NCI-H2227 (cell line): ENCODE results near the gene CHST2.
"Not testable (repeated sequence)": the region's sequence is repeated elsewhere in the genome, so short reads cannot be mapped to it uniquely, and the experiment has no call there.

ENCODE experiments used
- DNase-seq: peaks from one replicate; lab custom pipeline; 2025; ENCODE audit not compliant: unreplicated experiment; lab: John Stamatoyannopoulos, UW

Gene CHST2, protein sequence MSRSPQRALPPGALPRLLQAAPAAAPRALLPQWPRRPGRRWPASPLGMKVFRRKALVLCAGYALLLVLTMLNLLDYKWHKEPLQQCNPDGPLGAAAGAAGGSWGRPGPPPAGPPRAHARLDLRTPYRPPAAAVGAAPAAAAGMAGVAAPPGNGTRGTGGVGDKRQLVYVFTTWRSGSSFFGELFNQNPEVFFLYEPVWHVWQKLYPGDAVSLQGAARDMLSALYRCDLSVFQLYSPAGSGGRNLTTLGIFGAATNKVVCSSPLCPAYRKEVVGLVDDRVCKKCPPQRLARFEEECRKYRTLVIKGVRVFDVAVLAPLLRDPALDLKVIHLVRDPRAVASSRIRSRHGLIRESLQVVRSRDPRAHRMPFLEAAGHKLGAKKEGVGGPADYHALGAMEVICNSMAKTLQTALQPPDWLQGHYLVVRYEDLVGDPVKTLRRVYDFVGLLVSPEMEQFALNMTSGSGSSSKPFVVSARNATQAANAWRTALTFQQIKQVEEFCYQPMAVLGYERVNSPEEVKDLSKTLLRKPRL

DNA sequence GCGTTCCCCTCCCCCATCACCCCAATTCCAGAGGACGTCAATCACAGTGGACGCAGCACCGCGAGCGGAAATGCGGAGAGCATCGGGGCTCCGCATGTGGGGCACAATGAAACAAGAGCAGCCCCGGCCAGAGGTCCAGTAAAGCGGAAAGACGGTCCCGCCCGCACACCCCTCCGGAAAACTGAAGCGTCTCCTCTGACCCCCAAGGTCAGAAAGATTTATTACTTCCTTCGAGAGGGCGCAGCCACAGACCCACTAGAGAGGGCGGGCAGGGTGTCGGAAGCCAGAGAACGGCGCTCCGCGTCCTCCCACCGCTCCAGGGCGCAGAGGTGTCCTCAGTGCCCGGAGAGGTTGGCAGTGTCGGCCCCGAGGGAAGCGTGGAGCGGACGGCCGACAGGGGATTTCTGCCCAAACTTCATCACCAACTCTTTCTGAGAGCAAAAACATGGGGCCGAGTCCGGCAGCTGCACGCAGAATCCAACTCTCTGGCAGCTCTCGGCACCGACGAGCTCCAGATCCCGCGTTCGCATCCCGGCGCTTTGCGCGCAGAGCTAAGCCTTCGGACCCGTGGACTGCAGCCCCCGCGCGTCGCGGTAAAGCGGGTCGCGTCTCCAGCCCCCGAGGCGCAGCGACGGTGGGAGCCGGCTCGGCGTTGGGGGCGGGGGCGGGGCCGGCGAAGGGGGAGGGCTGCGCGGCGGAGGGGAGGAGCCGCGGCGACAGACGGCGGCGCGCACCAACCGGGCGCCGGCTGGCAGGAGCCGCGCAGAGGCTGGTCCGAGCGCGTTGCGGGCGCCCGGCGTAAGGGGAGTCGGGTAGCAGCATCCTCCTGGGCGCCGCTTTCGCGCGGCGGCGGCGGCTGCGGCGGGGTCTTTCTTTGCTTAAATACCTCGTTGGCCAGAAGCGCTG, at the start of gene CHST2:
CHST2 (plus strand) TSS at position 763 of the 906 bp plus-strand sequence. CDS start 1,046 bp downstream, outside the sequence.
- peak; percentile 83 for DNase-seq

DNA sequence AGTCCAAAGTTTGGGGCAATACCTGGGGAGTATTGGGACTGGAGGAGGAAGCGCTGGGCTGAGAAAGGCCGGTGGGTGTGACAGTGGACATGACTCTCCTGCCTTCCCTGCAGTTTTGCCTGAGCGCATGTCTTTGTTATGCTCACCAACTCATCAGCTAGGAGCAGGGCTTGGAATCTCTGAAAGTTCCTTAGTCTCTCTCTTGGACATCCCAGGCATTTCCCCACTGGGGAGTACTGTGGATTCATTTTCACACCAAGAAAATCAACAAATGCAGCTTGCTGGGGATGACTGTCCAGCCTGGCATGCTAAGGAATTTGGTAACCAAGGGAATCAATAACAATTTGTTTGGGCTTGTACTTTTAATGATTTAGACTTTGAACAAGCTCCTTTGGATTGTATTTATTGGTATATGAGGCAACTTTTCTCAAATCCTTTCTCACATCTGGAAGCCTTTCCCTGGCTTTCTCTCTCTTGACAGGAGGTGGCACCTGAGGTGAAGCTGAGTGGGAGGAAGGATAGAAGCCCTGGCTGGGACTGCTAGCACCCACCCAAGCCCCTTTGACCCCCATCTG, 48.5 kb upstream of the CHST2 start:
- DNase-seq, result no peak

DNA sequence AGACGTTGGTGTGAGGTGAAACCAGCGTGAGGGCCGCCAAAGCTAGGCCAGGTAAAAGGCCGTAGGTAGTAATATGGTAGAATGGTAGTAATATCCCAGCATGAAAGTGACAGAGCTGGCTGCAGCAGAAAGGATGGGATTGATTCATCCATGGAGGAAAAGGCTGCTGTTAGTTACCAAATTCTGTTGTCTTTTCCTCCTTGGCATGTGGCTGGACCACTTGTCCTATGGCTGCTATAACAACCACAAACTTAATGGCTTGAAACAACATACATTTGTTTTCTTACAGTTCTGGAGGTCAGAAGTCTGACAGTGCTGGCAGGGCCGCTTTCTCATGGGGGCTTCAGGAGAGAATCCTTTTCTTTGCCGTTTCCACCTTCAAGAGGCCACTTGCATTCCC, 47.8 kb upstream of the CHST2 start:
- DNase-seq, result no peak

DNA sequence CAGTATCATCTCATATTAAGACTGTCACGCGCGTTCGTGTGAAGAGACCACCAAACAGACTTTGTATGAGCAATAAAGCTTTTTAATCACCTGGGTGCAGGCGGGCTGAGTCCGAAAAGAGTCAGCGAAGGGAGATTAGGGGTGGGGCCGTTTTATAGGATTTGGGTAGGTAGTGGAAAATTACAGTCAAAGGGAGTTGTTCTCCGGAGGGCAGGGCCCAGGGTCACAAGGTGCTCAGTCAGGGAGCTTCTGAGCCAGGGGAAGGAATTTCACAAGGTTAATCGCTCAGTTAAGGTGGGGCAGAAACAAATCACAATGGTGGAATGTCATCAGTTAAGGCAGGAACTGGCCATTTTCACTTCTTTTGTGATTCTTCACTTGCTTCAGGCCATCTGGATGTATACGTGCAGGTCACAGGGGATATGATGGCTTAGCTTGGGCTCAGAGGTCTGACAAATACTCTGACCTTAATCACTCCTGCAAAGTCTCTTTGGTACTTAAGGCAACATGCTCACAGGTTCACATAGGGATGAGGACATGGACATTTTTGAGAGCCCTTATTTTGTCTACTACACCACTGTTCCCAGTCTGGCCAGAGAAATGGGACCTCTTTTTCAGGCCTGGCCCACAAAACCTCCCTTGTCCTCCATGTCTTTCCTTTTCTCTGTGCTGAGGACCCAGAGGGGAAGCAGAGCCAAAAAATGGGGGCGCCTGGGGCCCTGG, 47.1 kb upstream of the CHST2 start:
- not testable (repeated sequence) for DNase-seq

DNA sequence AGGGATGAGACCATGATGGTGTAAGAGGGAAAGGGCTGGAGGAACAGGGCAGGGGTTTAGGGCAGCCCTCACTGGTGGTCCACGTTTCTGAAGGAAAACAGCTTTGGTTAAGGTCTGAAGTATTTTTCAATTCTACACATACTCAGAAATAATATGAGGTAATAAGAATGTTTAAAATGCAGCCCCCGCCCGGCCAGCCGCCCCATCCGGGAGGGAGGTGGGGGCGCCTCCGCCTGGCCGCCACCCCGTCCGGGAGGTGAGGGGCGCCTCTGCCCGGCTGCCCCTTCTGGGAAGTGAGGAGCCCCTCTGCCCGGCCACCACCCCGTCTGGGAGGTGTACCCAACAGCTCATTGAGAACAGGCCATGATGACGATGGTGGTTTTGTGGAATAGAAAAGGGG, 46.0 kb upstream of the CHST2 start:
- DNase-seq, result not testable (repeated sequence)

DNA sequence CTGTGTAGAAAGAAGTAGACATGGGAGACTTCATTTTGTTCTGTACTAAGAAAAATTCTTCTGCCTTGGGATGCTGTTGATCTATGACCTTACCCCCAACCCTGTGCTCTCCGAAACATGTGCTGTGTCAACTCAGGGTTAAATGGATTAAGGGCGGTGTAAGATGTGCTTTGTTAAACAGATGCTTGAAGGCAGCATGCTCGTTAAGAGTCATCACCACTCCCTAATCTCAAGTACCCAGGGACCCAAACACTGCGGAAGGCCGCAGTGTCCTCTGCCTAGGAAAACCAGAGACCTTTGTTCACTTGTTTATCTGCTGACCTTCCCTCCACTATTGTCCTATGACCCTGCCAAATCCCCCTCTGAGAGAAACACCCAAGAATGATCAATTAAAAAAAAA, 45.6 kb upstream of the CHST2 start:
- DNase-seq, result not testable (repeated sequence)

DNA sequence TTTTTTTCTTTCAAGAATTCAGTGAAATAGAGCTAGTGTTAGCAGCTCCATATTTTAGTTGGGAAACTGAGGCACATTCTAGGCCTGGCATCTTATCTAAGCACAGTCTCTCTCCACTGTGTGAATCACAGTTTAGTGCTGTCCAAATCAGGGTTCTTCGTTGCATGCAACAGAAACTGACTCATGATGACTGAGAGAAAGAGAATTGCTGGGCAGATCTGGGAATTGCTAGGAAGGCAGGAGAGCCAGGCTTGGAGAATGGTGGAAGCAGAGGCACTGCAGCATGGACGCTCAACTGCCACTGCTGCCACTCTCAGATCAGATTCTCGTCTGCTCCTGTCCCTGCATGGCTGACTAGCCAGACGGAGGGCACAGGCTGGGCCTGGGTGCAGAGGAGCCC, 40.7 kb upstream of the CHST2 start:
- DNase-seq, result no peak

DNA sequence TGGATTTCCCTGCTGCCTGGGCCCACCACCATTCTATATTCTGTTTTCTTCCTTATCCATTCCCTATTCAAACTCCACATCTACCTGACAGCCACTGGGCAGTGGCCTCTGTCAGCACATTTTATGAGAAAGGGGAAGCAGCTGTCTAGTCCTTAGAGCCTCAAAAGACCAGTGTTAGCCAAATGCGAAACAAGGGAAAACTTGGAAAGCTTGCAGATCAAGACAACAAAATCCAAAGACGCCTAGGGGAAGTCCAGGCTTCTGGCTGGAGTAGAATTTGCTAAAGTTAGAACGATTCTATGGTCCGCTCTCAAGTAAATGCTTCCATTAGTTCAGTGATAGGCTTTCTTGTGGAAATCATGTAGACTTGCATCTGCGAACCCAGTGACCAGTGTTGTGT, 39.4 kb upstream of the CHST2 start:
- DNase-seq, result no peak

DNA sequence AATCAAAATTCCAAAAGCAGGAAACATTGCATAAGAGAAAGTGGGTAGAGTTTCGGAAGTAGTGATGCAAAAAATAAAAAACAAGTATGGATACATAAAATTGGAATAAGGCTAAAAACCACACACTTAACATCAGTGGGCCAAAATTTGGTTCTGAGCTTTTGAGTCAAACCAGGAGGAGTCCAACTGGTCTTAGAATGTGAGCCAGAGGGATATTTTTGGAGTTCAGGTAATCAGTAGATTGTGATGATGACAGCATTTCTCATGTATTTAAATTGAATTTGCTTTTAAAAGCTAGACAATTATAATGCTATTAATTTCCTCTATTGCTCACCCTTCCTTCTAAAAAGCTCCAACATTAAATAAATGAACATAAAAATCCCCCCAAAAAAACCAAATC, 38.2 kb upstream of the CHST2 start:
- no peak for DNase-seq

DNA sequence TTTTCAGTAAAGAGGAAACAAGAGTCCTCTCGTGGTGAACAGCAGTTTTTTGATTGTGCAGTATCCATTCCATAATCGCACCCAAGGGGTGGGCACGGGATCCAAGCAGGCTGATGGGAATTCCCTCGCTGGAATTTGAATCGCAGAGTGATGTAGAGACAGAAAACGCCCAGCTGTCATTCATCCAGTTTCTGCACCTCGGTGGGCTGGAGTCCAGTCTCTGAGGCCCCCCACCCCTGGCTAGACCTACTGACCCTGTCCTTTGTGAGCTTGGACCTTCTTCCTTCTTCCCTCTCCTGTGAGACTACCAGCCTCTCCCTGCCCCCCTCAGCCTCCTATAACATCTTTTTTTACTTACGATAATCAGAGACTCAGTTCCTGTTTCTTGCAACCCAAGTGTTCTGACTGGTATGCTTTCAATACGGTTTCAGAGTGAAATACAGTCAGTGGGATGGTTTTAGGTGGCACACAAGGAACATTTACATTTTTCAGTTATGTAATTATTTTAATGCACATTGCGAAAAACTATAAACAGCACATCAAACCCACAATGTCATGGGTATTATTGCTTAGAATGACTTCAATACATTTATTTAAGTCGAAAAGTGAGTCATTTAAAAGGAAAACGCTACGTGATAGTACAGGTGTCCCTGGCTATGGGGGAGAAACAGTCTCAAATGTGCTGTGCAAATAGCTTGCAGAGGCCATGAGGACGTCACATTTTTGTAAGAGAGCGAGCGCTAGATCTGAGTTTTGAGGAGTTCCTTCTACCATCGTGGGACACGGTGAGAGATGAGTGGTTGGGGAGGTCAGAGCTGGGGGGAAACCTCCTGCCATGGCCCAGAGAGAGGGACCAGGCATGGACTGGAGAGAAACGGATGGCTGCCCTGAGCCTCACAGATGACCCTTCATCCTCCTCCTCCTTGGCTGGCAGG, 37.5 kb upstream of the CHST2 start:
- no peak for DNase-seq

DNA sequence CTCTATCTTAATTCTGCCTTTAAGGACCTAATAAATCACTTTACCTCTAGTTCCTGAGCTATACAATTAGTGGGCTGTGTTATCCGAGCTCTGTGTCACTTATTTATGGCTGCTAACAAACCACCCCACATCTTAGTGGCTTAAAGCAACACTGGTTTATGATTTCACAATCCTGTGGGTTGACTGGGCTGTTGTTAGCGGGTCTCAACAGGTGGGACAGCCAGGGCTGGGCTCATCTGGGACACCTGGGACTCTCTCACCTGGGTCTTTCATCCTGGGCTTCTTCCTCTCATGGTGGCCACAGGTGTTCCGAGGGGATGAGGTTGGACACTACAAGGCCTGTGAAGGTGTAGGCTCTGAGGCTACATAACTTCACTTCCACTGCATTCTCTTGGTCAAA, 35.8 kb upstream of the CHST2 start:
- DNase-seq, result no peak

DNA sequence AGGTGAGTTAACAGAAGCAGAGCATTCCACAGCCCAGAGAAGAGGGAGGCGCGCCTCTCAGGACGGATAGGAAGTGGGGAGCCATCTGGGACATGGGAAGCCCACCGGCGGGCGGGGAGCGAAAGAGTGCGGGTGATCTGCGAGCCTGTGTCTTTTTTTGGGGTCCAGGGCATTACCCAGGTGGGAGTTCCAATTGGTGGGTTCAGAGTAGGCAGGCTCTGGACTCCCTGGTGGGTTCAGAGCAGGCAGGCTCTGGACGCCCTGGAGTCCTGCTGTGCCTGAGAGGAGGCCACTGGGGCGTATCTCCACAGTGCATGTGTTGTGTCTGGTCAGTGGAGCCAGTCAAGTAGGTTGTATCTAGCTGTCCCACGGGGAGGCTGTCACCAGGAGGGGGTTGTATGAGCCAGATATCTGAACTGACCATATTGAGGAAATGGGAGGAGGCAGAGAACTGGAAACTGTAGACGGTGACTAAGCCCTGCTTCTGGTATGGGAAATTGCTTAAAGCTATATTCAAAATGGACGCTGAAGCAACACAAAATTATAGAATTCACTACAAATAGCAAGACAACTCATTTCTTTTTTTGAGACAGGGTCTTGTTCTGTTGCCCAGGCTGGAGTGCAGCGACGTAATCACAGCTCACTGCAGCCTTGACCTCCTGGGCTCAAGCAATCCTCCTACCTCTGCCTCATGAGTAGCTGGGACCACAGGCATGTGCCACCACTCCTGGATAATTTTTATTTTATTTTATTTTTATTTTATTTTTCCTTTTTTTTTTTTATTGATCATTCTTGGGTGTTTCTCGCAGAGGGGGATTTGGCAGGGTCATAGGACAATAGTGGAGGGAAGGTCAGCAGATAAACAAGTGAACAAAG, 34.5 kb upstream of the CHST2 start:
- no peak for DNase-seq

DNA sequence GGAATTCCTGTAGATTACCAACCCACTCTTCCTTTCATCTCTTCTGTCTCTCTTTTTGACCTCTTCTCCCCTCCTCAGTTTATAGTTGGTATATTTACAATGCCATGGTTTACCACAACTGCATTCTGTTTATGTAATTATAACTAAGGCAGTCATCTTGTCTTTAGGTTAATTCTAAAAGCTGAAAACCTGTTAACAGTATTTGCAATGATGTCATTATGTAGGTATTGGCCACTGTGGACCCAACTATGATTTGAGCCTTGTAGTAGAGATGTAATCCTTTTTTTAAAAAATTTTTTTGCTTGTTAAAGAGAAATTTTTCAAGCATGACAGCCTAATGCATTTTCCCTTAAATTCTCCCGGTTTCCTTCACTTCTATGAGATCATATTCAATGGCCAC, 30.7 kb upstream of the CHST2 start:
- no peak for DNase-seq

DNA sequence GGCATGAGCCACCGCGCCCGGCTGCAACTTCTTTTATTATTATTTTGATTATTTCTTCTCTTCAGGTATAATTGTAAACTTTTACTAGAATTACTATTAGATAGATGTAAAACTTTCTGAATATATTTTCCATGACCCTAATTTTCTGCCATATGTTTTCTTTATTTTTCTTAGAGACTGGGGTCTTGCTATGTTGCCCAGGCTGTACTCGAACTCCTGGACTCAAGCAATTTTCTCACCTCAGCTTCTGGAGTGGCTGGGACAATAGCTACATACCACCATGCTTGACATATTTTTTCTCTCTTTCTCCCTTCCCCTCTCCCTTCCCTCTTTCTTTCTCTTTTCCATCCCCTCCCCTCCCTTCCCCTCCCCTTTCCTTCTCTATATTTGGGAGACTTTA, 29.6 kb upstream of the CHST2 start:
- DNase-seq, result no peak

DNA sequence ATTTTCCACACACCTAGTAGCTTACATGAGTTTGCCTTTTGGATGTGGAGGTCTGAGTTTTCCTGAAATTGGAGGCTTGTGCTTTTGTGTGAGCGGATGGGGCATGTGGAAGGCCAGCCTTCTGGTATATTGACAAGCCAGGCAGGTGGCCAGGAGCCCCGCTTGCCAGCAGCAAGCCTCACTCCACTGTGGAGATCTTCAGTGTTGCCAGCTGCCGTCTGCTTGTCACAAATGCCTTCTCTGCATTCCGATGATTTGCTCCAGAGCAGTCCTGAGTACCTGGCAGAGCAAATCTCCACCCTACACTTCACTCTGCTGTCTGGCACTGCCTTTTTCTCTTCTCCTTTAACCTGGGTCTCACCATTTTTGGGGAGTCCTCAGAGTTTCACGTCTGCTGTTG, 29.1 kb upstream of the CHST2 start:
- DNase-seq, result no peak

DNA sequence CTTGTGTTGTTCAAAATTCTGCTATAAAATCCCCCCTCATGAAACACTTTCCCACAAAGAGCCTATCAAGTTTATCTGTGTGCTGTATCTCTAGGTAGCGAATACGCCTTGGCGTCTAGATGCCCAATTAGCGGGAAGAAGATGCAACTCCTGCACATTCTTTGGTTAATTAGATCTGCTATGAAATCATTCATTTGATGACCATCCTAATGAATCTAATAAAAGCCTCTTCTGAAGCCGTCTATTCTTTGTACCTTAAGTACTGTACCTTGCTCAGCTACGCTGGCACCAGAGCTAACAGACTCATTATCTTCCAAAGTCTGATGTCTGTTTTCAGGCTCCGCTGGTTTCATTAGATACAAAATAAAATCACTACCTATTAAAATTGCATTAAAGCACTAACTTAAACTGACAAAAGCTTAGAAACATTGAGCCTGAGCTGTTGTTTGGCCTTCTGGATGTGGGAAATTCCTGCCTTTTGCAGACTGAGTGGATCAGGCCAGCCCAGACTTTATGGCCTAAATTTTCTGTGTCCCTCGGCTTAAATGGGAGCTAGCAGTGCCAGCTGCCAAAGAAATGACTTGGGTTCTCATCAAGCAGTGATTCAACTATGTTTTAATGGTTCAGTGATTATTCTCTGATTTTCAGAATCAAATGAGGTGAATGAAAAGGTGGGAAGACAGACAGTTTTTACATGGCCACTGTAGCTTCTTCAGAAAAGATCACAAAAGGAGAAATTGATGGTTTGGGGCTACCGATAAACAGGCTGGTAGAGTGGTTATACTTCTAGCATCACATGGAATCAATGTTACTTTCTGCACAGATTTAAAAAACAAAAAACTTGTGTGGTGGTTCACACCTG, 28.4 kb upstream of the CHST2 start:
- DNase-seq, result no peak

DNA sequence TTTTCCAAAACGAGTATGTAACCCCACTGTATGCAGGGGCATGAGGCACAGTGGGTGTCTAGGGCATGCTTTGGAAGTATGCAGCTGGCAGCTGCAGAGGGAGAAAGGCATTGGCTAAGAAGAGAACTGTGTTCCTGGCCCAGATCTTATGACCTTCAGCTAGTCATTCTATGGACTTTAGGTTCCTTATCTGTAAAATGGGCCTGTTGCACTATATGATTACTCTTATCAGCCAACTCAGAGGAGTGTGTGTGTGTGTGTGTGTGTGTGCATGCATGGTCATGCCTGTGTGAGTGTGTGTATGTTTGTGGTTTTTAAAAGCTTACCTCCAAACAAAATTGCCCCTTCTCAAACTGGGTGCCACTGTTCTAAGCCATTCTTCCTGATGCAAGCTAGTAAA, 27.4 kb upstream of the CHST2 start:
- no peak for DNase-seq

DNA sequence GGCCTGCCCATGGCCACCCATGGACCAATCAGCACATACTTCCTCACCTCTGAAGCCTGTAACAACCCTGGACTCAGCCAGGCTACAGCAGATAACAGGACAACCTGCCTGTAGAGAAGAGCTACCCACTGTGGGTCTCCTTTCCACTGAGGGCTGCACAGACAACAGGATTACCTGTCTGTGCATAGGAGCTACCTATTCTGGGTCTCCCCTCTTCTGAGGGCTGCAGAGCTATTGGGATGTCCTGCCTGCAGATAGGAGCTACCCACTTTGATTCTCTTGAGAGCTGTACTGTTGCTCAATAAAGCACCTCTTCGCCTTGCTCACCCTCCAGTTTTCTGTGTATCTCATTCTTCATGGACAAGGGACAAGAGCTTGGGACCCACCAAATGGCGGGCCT, 23.8 kb upstream of the CHST2 start:
- no peak for DNase-seq
